ENCODE data around the gene SHCBP1. TPM values are rescaled to one million over a fixed set of nuclear protein-coding genes. Genes with fewer than 3 reads are reported as not detected.
"Not testable (repeated sequence)": the region's sequence is repeated elsewhere in the genome, so short reads cannot be mapped to it uniquely, and the experiment has no call there.

SHCBP1 gene
- total and polyA plus RNA-seq, 5 donors, result 0.27 to 2.0 (median 1.0) TPM

DNA sequence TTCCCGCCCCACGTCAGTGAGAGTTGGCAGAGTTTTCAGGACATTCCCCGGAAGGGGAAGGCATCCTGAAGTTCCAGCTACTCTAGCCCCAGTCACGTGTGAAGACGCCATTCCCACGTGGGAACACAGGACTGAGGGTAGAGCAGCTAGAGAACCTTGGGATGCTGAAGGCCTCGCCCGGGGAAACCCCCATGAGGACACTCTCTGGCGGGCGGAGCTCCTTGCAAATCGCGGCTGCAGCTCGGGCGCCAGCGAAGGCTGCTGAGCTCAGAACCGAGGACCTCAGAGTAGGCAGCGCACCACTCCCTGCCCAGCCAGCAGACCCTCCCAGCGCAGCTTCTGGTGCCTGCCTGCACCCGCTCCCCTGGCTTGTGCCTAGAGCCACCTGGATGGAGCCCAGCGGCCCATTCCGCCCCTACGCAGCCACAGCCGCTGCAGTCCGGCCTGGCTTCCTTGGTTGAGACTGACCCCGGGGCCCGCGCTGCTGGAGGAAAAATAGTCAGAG is 51.9 kb downstream of the SHCBP1 start:
- ATAC-seq (no peak), DNase-seq (peak in 1 of 3 donors; percentile 12)
- H3K4me3 ChIP-seq (ENCODE audit: low read length), result no peak overlapping the region
- 86% methylated on average over 27 of the region's 27 CpGs for WGBS
- intact Hi-C loops (cut with DNase I), result no loop called here
- H3K9me3 ChIP-seq (ENCODE audit: control insufficient read depth, low read length), result no peaks in the 10 kb centered on the region
- H3K27ac ChIP-seq (ENCODE audit: low read length), result no peak overlapping the region
- no peaks in the 10 kb centered on the region for H3K4me1 ChIP-seq (ENCODE audit: control insufficient read depth, insufficient read depth, low read length)
- no peaks in the 10 kb centered on the region for H3K27me3 ChIP-seq (ENCODE audit: control insufficient read depth, insufficient read depth)

DNA sequence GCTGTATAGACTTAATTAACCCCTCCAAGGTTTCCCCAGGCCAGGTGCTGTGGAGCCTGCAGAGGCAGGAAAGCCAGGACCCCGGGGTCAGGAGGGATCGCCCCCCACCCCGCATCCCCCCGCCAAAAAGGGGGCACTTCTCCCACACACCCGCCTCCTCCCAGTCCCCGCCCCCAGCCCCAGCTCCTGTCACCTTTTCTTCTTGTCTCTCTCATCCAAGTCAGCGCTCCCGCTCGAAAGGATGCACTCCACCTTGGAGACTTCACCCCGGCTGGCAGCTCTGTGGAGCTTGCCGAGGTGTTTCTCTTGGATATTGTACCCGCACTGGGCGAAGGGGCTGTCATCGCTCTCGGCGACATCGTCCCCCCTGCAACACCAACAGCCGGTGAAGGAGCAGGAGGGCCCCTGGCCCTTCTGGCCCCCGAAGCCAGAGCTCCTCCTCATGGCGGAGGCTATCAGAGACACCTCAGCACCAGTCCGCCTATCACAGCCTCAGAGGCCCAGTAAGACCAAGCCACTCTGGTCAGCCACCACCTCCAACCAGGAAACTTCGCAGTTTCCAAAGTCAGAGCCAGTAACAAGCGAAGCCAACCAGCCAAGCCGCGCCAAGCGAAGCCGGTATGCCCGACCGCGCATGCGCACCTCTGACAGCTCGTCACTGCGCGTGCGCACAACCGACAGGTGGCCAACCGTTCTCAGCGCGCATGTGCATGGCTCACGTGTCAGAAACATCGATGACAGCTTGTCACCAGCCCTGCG is 52.5 kb downstream of the SHCBP1 start:
- DNase-seq (peak in 1 of 3 donors; percentile 35), ATAC-seq (no peak)
- Histone ChIP-seq H3K27me3 (ENCODE audit: control insufficient read depth, insufficient read depth) (no peaks in the 10 kb centered on the region), H3K4me1 (ENCODE audit: control insufficient read depth, insufficient read depth, low read length) (no peaks in the 10 kb centered on the region), H3K27ac (ENCODE audit: low read length) (no peak overlapping the region), H3K4me3 (ENCODE audit: low read length) (no peak overlapping the region), H3K9me3 (ENCODE audit: control insufficient read depth, low read length) (no peaks in the 10 kb centered on the region)
- intact Hi-C loops (cut with DNase I), result no loop called here
- 76% methylated on average over 42 of the region's 42 CpGs for WGBS

DNA sequence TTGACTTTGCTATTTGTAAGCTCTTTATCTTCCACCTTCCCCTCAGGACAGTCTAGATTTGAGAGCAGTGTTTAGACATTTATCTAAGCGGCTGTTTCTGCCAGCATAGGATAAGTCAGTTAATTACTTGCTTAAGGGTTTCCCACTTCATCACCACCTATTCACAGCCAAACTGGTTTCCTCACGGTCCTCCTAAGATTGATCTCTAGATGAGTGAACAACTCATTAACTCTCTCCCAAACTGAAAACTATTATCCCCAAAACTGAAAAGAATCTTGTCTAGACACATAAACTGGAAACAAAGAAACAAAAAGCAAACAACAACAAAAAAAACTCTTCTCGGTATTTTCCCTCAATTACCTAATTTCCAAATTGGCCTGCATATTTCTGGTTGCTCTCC is 58.2 kb downstream of the SHCBP1 start:
- WGBS, result 57% methylated on average over 3 of the region's 3 CpGs
- Histone ChIP-seq H3K27ac (ENCODE audit: low read length) (no peak overlapping the region), H3K4me3 (ENCODE audit: low read length) (no peak overlapping the region), H3K9me3 (ENCODE audit: control insufficient read depth, low read length) (no peaks in the 10 kb centered on the region), H3K4me1 (ENCODE audit: control insufficient read depth, insufficient read depth, low read length) (no peaks in the 10 kb centered on the region), H3K27me3 (ENCODE audit: control insufficient read depth, insufficient read depth) (no peaks in the 10 kb centered on the region)
- ATAC-seq, result no peak
- intact Hi-C loops (cut with DNase I), result no loop called here
- no peak for DNase-seq

DNA sequence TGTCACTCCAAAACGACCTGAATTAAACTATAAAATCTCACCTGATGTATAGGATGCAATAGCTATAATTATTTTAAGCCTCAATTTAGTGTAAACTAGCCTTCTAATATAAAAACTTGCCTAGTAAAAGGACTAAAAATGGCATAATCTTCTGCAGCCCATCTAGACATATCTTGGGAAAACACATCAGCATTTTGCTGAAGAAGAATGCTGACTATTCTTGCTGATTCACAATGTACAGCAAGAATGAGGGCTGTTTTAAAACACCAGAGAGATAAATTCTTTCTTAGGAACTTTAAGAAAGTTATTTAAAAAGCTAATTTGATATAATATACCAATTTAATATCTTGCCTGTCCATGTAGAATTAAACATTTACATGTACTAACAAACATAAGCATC is 63.2 kb downstream of the SHCBP1 start:
- H3K9me3 ChIP-seq (ENCODE audit: control insufficient read depth, low read length), result no peaks in the 10 kb centered on the region
- H3K4me1 ChIP-seq (ENCODE audit: control insufficient read depth, insufficient read depth, low read length), result no peaks in the 10 kb centered on the region
- no peak overlapping the region for H3K4me3 ChIP-seq (ENCODE audit: low read length)
- DNase-seq, result no peak
- no peaks in the 10 kb centered on the region for H3K27me3 ChIP-seq (ENCODE audit: control insufficient read depth, insufficient read depth)
- 3% methylated on average over 1 of the region's 1 CpG for WGBS
- intact Hi-C loops (cut with DNase I), result loop anchor here in 2 of 4 donors (5.0 to 10.0 kb wide), 2 partner anchors 49 to 57 kb away; no protein-coding TSS in a partner anchor
- ATAC-seq, result no peak
- no peak overlapping the region for H3K27ac ChIP-seq (ENCODE audit: low read length)

DNA sequence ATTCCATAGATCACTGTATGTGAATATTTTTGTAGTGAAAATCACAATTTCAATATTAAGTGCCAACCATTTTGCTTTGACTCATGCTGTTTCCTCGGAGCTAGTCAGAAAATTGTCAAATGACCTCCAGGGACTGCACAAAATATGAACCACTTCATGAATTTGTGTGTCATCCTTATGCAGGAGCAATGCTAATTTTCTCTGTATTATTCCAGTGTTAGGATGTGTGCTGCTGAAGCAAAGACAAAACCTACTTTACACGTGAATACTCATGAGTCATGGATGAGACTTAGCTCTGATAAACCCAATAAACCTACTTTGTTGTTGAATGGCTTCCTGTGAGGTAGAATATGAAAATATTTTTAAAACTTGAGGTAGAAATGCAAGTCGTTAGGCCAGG is 65.2 kb downstream of the SHCBP1 start:
- H3K27ac ChIP-seq (ENCODE audit: low read length), result no peak overlapping the region
- no peak for ATAC-seq
- no peak overlapping the region for H3K4me3 ChIP-seq (ENCODE audit: low read length)
- H3K9me3 ChIP-seq (ENCODE audit: control insufficient read depth, low read length), result no peaks in the 10 kb centered on the region
- intact Hi-C loops (cut with DNase I), result loop anchor here in 2 of 4 donors (5.0 to 10.0 kb wide), 2 partner anchors 51 to 59 kb away; no protein-coding TSS in a partner anchor
- H3K4me1 ChIP-seq (ENCODE audit: control insufficient read depth, insufficient read depth, low read length), result no peaks in the 10 kb centered on the region
- no peak for DNase-seq
- WGBS, result 64% methylated on average over 3 of the region's 3 CpGs
- no peaks in the 10 kb centered on the region for H3K27me3 ChIP-seq (ENCODE audit: control insufficient read depth, insufficient read depth)

DNA sequence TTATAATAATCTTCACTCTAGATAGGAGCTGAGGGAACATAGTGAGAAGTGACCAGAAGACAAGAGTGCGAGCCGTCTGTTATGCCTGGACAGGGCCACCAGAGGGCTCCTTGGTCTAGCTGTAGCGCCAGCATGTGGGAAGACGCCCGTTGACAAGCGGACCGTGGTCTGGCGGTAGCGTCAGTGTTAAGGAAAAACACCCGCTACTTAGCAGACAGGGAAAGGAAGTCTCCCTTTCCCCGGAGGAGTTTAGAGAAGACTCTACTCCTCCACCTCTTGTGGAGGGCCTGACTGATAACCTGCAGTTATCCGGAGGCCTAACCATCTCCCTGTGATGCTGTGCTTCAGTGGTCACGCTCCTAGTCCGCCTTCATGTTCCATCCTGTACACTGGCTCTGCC is 66.7 kb downstream of the SHCBP1 start:
- H3K27ac ChIP-seq (ENCODE audit: low read length); H3K4me1 ChIP-seq (ENCODE audit: control insufficient read depth, insufficient read depth, low read length); ATAC-seq; H3K27me3 ChIP-seq (ENCODE audit: control insufficient read depth, insufficient read depth); H3K9me3 ChIP-seq (ENCODE audit: control insufficient read depth, low read length); H3K4me3 ChIP-seq (ENCODE audit: low read length): not testable (repeated sequence)
- intact Hi-C loops (cut with DNase I), result loop anchor here in 2 of 4 donors (5.0 to 10.0 kb wide), 2 partner anchors 53 to 60 kb away; no protein-coding TSS in a partner anchor
- WGBS, result 8% methylated on average over 14 of the region's 14 CpGs
- DNase-seq, result peak; percentile 72 to 89 (median 85)

DNA sequence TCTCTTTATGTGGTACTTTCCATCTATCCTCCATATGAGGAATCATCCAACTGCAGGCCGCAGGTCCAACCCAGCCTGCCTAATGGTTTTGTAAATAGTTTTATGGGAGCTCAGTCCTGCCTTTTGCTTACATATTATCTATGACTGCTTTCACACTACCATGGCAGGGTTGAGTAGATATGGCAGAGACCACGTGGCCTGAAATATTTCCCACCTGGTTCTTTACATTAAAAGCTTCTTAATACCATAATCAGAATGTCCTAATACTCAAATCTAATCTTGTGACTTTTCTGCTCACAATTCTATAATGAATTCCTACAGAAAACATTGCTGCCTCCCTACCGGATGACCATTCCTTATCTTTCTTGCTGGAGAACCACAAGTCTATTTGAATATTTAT is 71.7 kb downstream of the SHCBP1 start:
- intact Hi-C loops (cut with DNase I), result loop anchor here in 1 of 4 donors (5.0 kb wide), 1 partner anchor 53 kb away; no protein-coding TSS in a partner anchor
- Histone ChIP-seq H3K4me3 (ENCODE audit: low read length) (no peak overlapping the region), H3K27ac (ENCODE audit: low read length) (no peak overlapping the region), H3K4me1 (ENCODE audit: control insufficient read depth, insufficient read depth, low read length) (no peaks in the 10 kb centered on the region), H3K27me3 (ENCODE audit: control insufficient read depth, insufficient read depth) (no peaks in the 10 kb centered on the region), H3K9me3 (ENCODE audit: control insufficient read depth, low read length) (no peaks in the 10 kb centered on the region)
- 52% methylated on average over 3 of the region's 3 CpGs for WGBS
- DNase-seq (no peak), ATAC-seq (no peak)

Other genes with a start within 250 kb of the SHCBP1 start
- 10 to 100 TPM; 77.5 to 94.2 (median 84.9) TPM for gene VPS35, start 67.8 kb upstream of the SHCBP1 start, total RNA-seq
- 26.7 TPM for gene VPS35, start 67.8 kb upstream of the SHCBP1 start, polyA plus RNA-seq
- gene ORC6, start 68.3 kb upstream of the SHCBP1 start, total RNA-seq, result 1 to 10 TPM; 2.5 to 7.2 (median 4.6) TPM
- 3.1 TPM for gene ORC6, start 68.3 kb upstream of the SHCBP1 start, polyA plus RNA-seq
- 100 to 1,000 TPM; 285 to 543 (median 321) TPM for gene MYLK3, start 127.0 kb upstream of the SHCBP1 start, total RNA-seq
- gene MYLK3, start 127.0 kb upstream of the SHCBP1 start, polyA plus RNA-seq, result 143 TPM
- gene C16orf87, start 209.8 kb upstream of the SHCBP1 start, total RNA-seq, result 10 to 100 TPM; 12.0 to 16.7 (median 14.7) TPM
- 7.5 TPM for gene C16orf87, start 209.8 kb upstream of the SHCBP1 start, polyA plus RNA-seq

Measured in right cardiac atrium (tissue), 5 donors.